Measurements from ENCODE around the gene AP1M1.

DNA sequence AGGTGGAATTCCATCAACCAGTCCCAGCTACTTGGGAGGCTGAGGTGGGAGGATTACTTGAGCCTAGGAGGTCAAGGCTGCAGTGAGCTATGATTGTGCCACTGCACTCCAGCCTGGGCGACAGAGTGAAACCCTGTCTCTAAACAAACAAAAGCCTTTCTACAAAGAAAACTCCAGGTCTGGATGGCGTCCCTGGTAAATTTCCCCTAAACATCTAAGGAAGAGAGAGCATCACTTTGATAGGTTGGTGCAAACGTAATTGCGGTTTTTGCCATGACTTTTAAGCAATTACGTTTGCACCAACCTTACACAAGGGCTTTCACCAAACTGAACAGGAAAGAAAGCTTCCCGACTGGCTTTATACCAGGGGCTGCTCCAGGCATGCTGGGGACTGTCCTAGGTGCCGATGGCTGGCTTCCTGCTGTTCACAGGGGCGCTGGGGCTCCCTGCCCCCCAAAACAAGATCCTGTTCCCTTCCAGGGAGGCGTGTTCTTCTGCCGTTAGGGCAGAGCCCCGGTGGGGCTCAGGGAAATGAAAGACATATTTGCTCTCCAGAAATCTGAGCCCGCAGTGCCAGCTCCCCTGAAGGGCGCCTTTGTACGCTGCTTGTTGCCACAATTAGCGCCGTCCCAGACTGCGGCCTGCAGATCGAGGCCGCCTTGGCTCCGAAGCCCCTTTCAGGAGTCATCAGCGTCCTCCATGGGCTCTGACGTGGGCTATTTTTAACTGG is 88.2 kb downstream of the AP1M1 start:
- TF ChIP-seq, protein P1, sequence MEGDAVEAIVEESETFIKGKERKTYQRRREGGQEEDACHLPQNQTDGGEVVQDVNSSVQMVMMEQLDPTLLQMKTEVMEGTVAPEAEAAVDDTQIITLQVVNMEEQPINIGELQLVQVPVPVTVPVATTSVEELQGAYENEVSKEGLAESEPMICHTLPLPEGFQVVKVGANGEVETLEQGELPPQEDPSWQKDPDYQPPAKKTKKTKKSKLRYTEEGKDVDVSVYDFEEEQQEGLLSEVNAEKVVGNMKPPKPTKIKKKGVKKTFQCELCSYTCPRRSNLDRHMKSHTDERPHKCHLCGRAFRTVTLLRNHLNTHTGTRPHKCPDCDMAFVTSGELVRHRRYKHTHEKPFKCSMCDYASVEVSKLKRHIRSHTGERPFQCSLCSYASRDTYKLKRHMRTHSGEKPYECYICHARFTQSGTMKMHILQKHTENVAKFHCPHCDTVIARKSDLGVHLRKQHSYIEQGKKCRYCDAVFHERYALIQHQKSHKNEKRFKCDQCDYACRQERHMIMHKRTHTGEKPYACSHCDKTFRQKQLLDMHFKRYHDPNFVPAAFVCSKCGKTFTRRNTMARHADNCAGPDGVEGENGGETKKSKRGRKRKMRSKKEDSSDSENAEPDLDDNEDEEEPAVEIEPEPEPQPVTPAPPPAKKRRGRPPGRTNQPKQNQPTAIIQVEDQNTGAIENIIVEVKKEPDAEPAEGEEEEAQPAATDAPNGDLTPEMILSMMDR (IDR thresholded peaks at IDR 0.05): no peak
- TF ChIP-seq POLR2A (IDR thresholded peaks at IDR 0.05): no peak
